ENCODE results near the gene MS4A15.

MS4A15 gene

DNA sequence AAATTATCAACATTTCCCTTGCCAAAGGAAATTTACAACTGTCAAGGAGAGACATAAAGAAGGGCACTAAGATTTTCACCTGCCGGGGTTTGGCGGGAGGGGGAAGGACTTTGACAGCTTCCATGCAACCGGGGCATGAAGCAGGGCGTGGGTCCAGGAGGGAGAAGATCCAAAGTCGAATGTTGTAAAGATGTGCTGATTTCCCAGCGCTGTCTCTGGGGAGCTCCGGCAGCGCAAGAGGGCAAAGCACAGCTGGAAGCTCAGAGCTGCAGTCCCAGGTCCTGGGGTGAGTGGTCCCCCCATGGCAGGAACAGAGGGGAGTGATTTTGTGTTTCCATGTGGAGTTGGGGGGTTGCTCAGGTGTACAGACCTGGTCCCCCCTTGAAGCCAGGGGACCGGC is 28.5 kb downstream of the MS4A15 start, which contains the start of gene MS4A10:
Gene MS4A10, plus strand, starts transcription at position 198 of the 400 bp plus-strand sequence. CDS start 5,003 bp downstream, outside the sequence.
- Histone ChIP-seq H3K18ac (ENCODE audit: low read length) (peak within 1 kb of the TSS; percentile 55), H2BK120ac (ENCODE audit: low read depth, low read length) (no peak within 1 kb of the TSS), H4K91ac (ENCODE audit: low read depth, low read length, poor library complexity) (no peak within 1 kb of the TSS), H4K8ac (ENCODE audit: low read depth, low read length) (no peak within 1 kb of the TSS), H3K36me3 (replicated peaks in 1 of 2; ENCODE audit: control insufficient read depth in 2 of 2, insufficient read depth in 2 of 2, low read length in 2 of 2) (no peaks in the 10 kb centered on the region), H3K4me2 (ENCODE audit: insufficient read depth, low read length, poor library complexity, severe bottlenecking) (no peak within 1 kb of the TSS), H3K27me3 (ENCODE audit: control insufficient read depth in 3 of 3, insufficient read depth in 3 of 3, low read depth in 1 of 3, low read length in 3 of 3) (no peaks in the 10 kb centered on the region), H2AK5ac (ENCODE audit: low read depth, low read length) (no peak within 1 kb of the TSS), H3K9me3 (replicated peaks in 1 of 2; ENCODE audit: control insufficient read depth in 2 of 2, insufficient read depth in 1 of 2, low read depth in 1 of 2, low read length in 2 of 2) (no peaks in the 10 kb centered on the region), H2BK15ac (ENCODE audit: low read length) (no peak within 1 kb of the TSS), H3K4me3 (ENCODE audit: low read length in 2 of 2) (no peak within 1 kb of the TSS), H3K14ac (ENCODE audit: low read length) (no peak within 1 kb of the TSS), H2AFZ (ENCODE audit: low read length) (no peak within 1 kb of the TSS), H3K4me1 (ENCODE audit: control insufficient read depth in 2 of 2, insufficient read depth in 1 of 2, low read depth in 1 of 2, low read length in 2 of 2) (peaks cover 0 to 3% of the 10 kb centered on the region in 2 donors), H3K79me1 (ENCODE audit: low read depth, low read length) (no peaks in the 10 kb centered on the region), H3K9ac (ENCODE audit: low read depth, low read length, poor library complexity) (peak within 1 kb of the TSS; percentile 15), H2BK5ac (ENCODE audit: low read length) (no peak within 1 kb of the TSS), H3K27ac (replicated peaks; ENCODE audit: low read length) (no peak within 1 kb of the TSS), H3K4ac (ENCODE audit: low read length) (no peak within 1 kb of the TSS), H2BK12ac (ENCODE audit: low read length) (no peak within 1 kb of the TSS), H3K23ac (ENCODE audit: low read depth, low read length, poor library complexity) (no peak within 1 kb of the TSS)
- no peak for DNase-seq (ENCODE audit: low spot score)
- WGBS, 2 donors (ENCODE audit: extremely low coverage in 2 of 2, insufficient read length in 2 of 2, insufficient replicate concordance in 1 of 2): no CpG with 5 or more reads among the region's 9 CpGs

DNA sequence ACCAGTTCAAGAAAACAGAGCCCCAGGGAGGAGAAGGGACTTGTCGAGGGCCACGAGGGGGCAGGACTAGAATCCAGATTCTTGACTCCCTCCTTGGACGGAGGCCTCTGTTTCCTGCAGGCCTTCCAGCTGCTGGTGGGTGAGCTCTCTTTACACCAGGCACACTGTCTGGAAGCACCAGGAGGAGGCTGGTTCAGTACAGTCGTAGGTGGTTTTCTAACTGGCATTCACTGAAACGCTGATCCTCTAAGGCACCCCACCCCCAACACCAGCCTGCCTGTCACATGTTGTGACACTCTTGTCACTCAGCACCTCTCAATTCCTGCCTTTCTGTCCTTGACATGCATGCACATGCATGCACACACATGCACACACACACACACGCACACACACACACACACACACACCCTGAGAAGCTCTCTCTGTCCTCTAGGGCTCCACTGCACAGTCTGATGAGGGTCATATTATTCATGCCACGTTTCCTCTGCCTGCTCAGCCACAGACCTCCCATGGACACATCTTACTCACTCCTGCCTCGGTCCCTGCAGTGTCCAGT is 29.2 kb downstream of the MS4A15 start:
- no peak for DNase-seq (ENCODE audit: low spot score)
- H2BK15ac ChIP-seq (ENCODE audit: low read length): no peak overlapping the region
- no peaks in the 10 kb centered on the region for H3K36me3 ChIP-seq (replicated peaks in 1 of 2; ENCODE audit: control insufficient read depth in 2 of 2, insufficient read depth in 2 of 2, low read length in 2 of 2)
- no peak overlapping the region for H3K14ac ChIP-seq (ENCODE audit: low read length)
- no peak overlapping the region for H2BK12ac ChIP-seq (ENCODE audit: low read length)
- no peak overlapping the region for H2AK5ac ChIP-seq (ENCODE audit: low read depth, low read length)
- no peak overlapping the region for H2BK120ac ChIP-seq (ENCODE audit: low read depth, low read length)
- H4K91ac ChIP-seq (ENCODE audit: low read depth, low read length, poor library complexity): no peak overlapping the region
- no peaks in the 10 kb centered on the region for H3K9me3 ChIP-seq (replicated peaks in 1 of 2; ENCODE audit: control insufficient read depth in 2 of 2, insufficient read depth in 1 of 2, low read depth in 1 of 2, low read length in 2 of 2)
- H2AFZ ChIP-seq (ENCODE audit: low read length): no peak overlapping the region
- no peak overlapping the region for H2BK5ac ChIP-seq (ENCODE audit: low read length)
- WGBS, 2 donors (ENCODE audit: extremely low coverage in 2 of 2, insufficient read length in 2 of 2, insufficient replicate concordance in 1 of 2): no CpG with 5 or more reads among the region's 8 CpGs
- no peaks in the 10 kb centered on the region for H3K27me3 ChIP-seq (ENCODE audit: control insufficient read depth in 3 of 3, insufficient read depth in 3 of 3, low read depth in 1 of 3, low read length in 3 of 3)
- no peak overlapping the region for H4K8ac ChIP-seq (ENCODE audit: low read depth, low read length)
- H3K9ac ChIP-seq (ENCODE audit: low read depth, low read length, poor library complexity): no peak overlapping the region
- H3K4me3 ChIP-seq (ENCODE audit: low read length in 2 of 2): no peak overlapping the region
- H3K23ac ChIP-seq (ENCODE audit: low read depth, low read length, poor library complexity): no peak overlapping the region
- H3K4me1 ChIP-seq (ENCODE audit: control insufficient read depth in 2 of 2, insufficient read depth in 1 of 2, low read depth in 1 of 2, low read length in 2 of 2): peaks cover 0 to 3% of the 10 kb centered on the region in 2 donors
- H3K18ac ChIP-seq (ENCODE audit: low read length): no peak overlapping the region
- H3K4me2 ChIP-seq (ENCODE audit: insufficient read depth, low read length, poor library complexity, severe bottlenecking): no peak overlapping the region
- H3K4ac ChIP-seq (ENCODE audit: low read length): no peak overlapping the region
- no peak overlapping the region for H3K27ac ChIP-seq (replicated peaks; ENCODE audit: low read length)
- no peaks in the 10 kb centered on the region for H3K79me1 ChIP-seq (ENCODE audit: low read depth, low read length)

DNA sequence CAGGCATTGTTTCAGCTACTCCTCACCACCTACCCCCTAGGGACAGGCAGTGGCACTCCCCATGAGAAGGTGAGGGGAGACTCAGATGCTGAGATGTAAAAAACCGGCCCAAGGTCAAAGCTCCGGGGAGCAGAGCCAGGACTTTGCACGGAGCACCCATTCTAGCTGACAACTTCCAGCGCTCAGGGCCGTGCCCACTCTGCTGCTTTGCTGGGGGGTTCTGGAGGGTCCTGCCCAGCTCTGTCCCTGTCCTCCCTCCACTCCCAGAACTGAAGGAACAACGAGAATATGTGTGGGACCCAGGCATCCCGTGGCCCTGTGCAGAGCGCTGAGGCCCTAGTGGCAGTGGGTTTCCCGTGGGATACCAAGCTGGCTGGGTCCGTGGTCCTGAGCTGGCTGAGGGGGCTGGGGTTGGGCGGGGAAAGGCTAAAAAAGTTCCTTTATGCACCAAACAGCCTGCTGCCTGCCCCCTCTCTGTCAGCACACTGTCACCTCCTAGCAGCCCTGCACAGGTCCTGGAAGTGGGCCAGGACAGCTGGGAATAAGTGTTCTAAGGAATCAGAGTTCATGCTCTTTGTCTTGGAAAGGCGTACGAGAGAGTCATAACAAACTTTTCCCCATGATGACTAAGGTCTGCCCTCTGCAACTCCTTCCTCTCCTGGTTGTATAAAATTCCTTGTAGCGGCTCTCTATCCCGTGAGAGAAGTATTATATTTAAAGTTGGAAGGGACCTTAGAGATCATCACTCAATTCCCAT is 30.3 kb downstream of the MS4A15 start:
- peaks cover 7 to 8% of the 10 kb centered on the region in 2 donors for H3K9me3 ChIP-seq (replicated peaks in 1 of 2; ENCODE audit: control insufficient read depth in 2 of 2, insufficient read depth in 1 of 2, low read depth in 1 of 2, low read length in 2 of 2)
- H3K18ac ChIP-seq (ENCODE audit: low read length): peak overlapping the region; percentile 54
- H2AFZ ChIP-seq (ENCODE audit: low read length): no peak overlapping the region
- H2BK15ac ChIP-seq (ENCODE audit: low read length): no peak overlapping the region
- no peaks in the 10 kb centered on the region for H3K79me1 ChIP-seq (ENCODE audit: low read depth, low read length)
- no peak overlapping the region for H3K27ac ChIP-seq (replicated peaks; ENCODE audit: low read length)
- H2AK5ac ChIP-seq (ENCODE audit: low read depth, low read length): no peak overlapping the region
- H3K9ac ChIP-seq (ENCODE audit: low read depth, low read length, poor library complexity): no peak overlapping the region
- no peaks in the 10 kb centered on the region for H3K27me3 ChIP-seq (ENCODE audit: control insufficient read depth in 3 of 3, insufficient read depth in 3 of 3, low read depth in 1 of 3, low read length in 3 of 3)
- H3K4ac ChIP-seq (ENCODE audit: low read length): no peak overlapping the region
- WGBS, 2 donors (ENCODE audit: extremely low coverage in 2 of 2, insufficient read length in 2 of 2, insufficient replicate concordance in 1 of 2): no CpG with 5 or more reads among the region's 15 CpGs
- H2BK12ac ChIP-seq (ENCODE audit: low read length): no peak overlapping the region
- H3K4me1 ChIP-seq (ENCODE audit: control insufficient read depth in 2 of 2, insufficient read depth in 1 of 2, low read depth in 1 of 2, low read length in 2 of 2): peaks cover 0 to 3% of the 10 kb centered on the region in 2 donors
- no peak overlapping the region for H3K4me3 ChIP-seq (ENCODE audit: low read length in 2 of 2)
- DNase-seq (ENCODE audit: low spot score): no peak
- no peak overlapping the region for H3K23ac ChIP-seq (ENCODE audit: low read depth, low read length, poor library complexity)
- no peak overlapping the region for H4K8ac ChIP-seq (ENCODE audit: low read depth, low read length)
- H3K4me2 ChIP-seq (ENCODE audit: insufficient read depth, low read length, poor library complexity, severe bottlenecking): no peak overlapping the region
- H3K14ac ChIP-seq (ENCODE audit: low read length): no peak overlapping the region
- no peak overlapping the region for H4K91ac ChIP-seq (ENCODE audit: low read depth, low read length, poor library complexity)
- H2BK120ac ChIP-seq (ENCODE audit: low read depth, low read length): no peak overlapping the region
- H2BK5ac ChIP-seq (ENCODE audit: low read length): no peak overlapping the region
- no peaks in the 10 kb centered on the region for H3K36me3 ChIP-seq (replicated peaks in 1 of 2; ENCODE audit: control insufficient read depth in 2 of 2, insufficient read depth in 2 of 2, low read length in 2 of 2)

DNA sequence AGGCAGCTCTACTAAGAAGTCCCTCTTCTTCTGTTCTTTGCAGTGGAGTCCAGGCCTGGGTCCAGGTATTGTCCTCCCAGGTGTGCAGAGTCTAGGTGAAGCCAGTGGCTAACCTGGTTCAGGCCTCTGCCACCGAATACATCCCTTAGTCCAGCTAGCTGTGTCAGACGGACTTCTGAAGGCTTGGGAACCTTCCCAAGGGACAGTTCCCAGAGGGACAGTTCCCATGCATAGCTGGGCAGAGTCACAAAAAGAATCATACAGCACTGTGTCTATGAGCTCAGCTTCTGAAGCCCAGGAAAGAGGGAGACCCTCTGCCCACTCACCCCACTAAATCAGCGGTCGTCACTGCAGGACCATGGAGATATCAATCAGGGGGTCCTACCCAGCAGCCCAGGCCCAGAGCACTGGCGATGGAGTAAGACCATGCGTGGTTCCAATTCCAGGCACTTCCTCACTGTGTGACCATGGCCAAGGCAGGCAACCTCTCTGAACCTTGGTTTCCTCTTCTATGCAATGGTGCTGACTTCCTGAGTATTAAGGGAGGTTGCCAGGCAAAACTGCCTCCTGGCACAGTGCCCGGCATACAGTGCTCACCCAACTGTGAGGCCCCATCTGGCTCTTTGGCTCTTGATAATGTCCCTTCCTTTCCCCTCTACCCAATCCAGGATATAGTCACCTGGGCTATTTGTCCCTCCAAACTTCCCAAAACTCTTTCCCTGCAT is 31.9 kb downstream of the MS4A15 start:
- Histone ChIP-seq H3K36me3 (replicated peaks in 1 of 2; ENCODE audit: control insufficient read depth in 2 of 2, insufficient read depth in 2 of 2, low read length in 2 of 2) (no peaks in the 10 kb centered on the region), H3K27ac (replicated peaks; ENCODE audit: low read length) (no peak overlapping the region), H3K9ac (ENCODE audit: low read depth, low read length, poor library complexity) (no peak overlapping the region), H2BK120ac (ENCODE audit: low read depth, low read length) (no peak overlapping the region), H3K9me3 (replicated peaks in 1 of 2; ENCODE audit: control insufficient read depth in 2 of 2, insufficient read depth in 1 of 2, low read depth in 1 of 2, low read length in 2 of 2) (peaks cover 7 to 14% of the 10 kb centered on the region in 2 donors), H3K4me1 (ENCODE audit: control insufficient read depth in 2 of 2, insufficient read depth in 1 of 2, low read depth in 1 of 2, low read length in 2 of 2) (peaks cover 0 to 3% of the 10 kb centered on the region in 2 donors), H3K4ac (ENCODE audit: low read length) (no peak overlapping the region), H2BK15ac (ENCODE audit: low read length) (no peak overlapping the region), H3K4me2 (ENCODE audit: insufficient read depth, low read length, poor library complexity, severe bottlenecking) (no peak overlapping the region), H3K27me3 (ENCODE audit: control insufficient read depth in 3 of 3, insufficient read depth in 3 of 3, low read depth in 1 of 3, low read length in 3 of 3) (no peaks in the 10 kb centered on the region), H4K8ac (ENCODE audit: low read depth, low read length) (no peak overlapping the region), H2BK5ac (ENCODE audit: low read length) (no peak overlapping the region), H2AK5ac (ENCODE audit: low read depth, low read length) (no peak overlapping the region), H2BK12ac (ENCODE audit: low read length) (no peak overlapping the region), H3K18ac (ENCODE audit: low read length) (no peak overlapping the region), H4K91ac (ENCODE audit: low read depth, low read length, poor library complexity) (no peak overlapping the region), H3K23ac (ENCODE audit: low read depth, low read length, poor library complexity) (no peak overlapping the region), H3K4me3 (ENCODE audit: low read length in 2 of 2) (no peak overlapping the region), H2AFZ (ENCODE audit: low read length) (no peak overlapping the region), H3K79me1 (ENCODE audit: low read depth, low read length) (no peaks in the 10 kb centered on the region), H3K14ac (ENCODE audit: low read length) (no peak overlapping the region)
- DNase-seq (ENCODE audit: low spot score): no peak
- WGBS, 2 donors (ENCODE audit: extremely low coverage in 2 of 2, insufficient read length in 2 of 2, insufficient replicate concordance in 1 of 2): no CpG with 5 or more reads among the region's 7 CpGs

All from neuronal stem cell (in vitro differentiated cells).